Ovary (tissue), 3 donors: Measurements from ENCODE around the gene BICC1.

ENCODE experiments used
- EP300 ChIP-seq: sonication (generic); formaldehyde crosslinking; IDR thresholded peaks from one replicate; pipeline ENCODE4 v1.6.1; 2017; ENCODE audit warnings: antibody characterized with exemption
- POLR2A ChIP-seq: fragments of 450-650 bp; IDR thresholded peaks from one replicate; pipeline ENCODE4 v1.6.1; 2017; ENCODE audit warnings: antibody characterized with exemption, mild to moderate bottlenecking, moderate library complexity
- TF ChIP-seq, protein P1 (sequence below), 3 donors: fragments of 450-650 bp in 2 of 3; fragments of 200-600 bp in 1 of 3; IDR thresholded peaks; one replicate each; pipeline versions ENCODE4 v1.5.1 to v1.8.0; 2016 to 2022; ENCODE audit warnings: antibody characterized with exemption in 3 of 3, mild to moderate bottlenecking in 1 of 3
- donor health status: DM: no; HTN: no; CAD: no.

DNA sequence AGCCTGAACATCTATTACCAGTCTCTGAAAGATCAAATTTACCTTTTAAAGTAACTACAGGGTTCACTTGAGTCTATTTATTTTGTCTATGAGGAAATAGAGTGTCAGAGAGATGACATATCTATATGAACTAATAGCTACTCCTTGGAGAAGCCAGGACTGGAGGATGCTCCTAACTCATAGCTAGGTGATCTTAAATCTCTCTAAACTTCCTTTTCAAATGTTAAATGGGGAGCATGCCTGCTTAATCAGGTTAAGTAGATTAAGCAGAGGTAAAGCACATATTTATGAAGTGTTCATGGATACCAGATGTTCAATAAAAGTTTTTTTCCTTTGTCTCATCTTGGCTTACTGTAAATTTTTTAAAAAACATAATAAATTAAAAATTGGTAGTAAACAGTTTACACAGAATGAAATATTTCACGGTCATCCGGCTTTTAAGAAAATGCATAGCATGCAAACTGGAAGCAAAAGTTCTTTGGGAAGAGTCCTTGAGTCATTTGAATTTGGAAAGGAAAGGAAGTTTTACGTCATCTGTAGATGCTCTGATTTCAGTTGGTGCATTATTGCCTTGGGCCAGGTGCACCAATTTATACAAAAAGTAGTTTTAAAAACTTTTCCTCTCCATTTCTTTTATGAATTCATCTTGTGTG, 155.1 kb downstream of the BICC1 start:
- TF ChIP-seq, protein P1, sequence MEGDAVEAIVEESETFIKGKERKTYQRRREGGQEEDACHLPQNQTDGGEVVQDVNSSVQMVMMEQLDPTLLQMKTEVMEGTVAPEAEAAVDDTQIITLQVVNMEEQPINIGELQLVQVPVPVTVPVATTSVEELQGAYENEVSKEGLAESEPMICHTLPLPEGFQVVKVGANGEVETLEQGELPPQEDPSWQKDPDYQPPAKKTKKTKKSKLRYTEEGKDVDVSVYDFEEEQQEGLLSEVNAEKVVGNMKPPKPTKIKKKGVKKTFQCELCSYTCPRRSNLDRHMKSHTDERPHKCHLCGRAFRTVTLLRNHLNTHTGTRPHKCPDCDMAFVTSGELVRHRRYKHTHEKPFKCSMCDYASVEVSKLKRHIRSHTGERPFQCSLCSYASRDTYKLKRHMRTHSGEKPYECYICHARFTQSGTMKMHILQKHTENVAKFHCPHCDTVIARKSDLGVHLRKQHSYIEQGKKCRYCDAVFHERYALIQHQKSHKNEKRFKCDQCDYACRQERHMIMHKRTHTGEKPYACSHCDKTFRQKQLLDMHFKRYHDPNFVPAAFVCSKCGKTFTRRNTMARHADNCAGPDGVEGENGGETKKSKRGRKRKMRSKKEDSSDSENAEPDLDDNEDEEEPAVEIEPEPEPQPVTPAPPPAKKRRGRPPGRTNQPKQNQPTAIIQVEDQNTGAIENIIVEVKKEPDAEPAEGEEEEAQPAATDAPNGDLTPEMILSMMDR (IDR thresholded peaks at IDR 0.05) = no peak
- TF ChIP-seq POLR2A (no peak), EP300 (no peak)
